ENCODE results near the gene ZDHHC21.

ZDHHC21 gene

DNA sequence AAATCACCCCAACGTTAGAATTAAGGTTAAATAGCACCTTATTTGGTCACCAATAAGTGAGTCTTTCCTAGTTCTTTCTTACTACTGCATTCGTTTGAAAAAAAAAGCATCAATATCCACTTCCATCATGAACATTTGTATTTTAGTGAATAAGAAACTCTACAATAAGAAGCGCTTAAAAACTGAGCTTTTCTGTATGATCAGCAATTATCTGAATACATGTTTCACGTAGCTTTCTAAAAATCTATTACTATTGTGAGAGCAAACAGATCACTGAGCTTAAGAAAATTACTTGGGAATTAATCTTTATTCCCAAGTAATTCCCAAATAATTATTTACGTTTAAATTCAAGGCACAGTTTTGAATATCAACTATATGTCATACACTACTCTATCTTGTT lies 32.5 kb downstream of the ZDHHC21 start:
- H3K4me3 ChIP-seq (ENCODE audit: low read depth, low read length) = no peak overlapping the region
- no peak for TF ChIP-seq CTCF (IDR thresholded peaks at IDR 0.05; ENCODE audit: low read depth, low read length)

- TF ChIP-seq CTCF (IDR thresholded peaks at IDR 0.05; ENCODE audit: low read depth, low read length) = no peak
- H3K4me3 ChIP-seq (ENCODE audit: low read depth, low read length) = no peak overlapping the region
Observed at GRCh38 chr9:14654932-14655331, 38.3 kb downstream of the ZDHHC21 start.

GRCh38 chr9:14653511-14653910 lies 39.7 kb downstream of the ZDHHC21 start:
- no peak for TF ChIP-seq CTCF (IDR thresholded peaks at IDR 0.05; ENCODE audit: low read depth, low read length)
- no peak overlapping the region for H3K4me3 ChIP-seq (ENCODE audit: low read depth, low read length)

- no peak overlapping the region for H3K4me3 ChIP-seq (ENCODE audit: low read depth, low read length)
- TF ChIP-seq CTCF (IDR thresholded peaks at IDR 0.05; ENCODE audit: low read depth, low read length) = peak; percentile 34; the same call in 1 of the 2 replicates
Observed at GRCh38 chr9:14652729-14653377, 40.4 kb downstream of the ZDHHC21 start.

GRCh38 chr9:14650596-14650995 lies 42.6 kb downstream of the ZDHHC21 start:
- H3K4me3 ChIP-seq (ENCODE audit: low read depth, low read length) = no peak overlapping the region
- no peak for TF ChIP-seq CTCF (IDR thresholded peaks at IDR 0.05; ENCODE audit: low read depth, low read length)

DNA sequence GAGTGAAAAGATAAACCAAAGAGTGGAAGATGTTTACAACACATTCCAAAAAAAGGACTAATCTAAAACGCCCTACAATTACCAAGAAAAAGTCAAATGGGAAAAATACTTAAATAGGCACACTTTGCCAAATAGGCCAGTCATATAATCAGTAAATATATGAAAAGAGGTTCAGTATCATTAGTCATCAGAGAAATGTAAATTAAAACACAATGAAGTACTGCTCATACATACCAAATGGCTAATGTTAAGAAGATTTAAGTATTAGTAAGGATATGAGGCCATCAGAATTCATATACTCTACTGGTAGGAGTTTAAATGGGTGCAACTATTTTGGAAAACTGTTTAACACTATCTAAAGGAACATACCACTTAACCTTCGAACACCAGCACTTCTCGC lies 47.6 kb downstream of the ZDHHC21 start:
- H3K4me3 ChIP-seq (ENCODE audit: low read depth, low read length) = no peak overlapping the region
- no peak for TF ChIP-seq CTCF (IDR thresholded peaks at IDR 0.05; ENCODE audit: low read depth, low read length)

DNA sequence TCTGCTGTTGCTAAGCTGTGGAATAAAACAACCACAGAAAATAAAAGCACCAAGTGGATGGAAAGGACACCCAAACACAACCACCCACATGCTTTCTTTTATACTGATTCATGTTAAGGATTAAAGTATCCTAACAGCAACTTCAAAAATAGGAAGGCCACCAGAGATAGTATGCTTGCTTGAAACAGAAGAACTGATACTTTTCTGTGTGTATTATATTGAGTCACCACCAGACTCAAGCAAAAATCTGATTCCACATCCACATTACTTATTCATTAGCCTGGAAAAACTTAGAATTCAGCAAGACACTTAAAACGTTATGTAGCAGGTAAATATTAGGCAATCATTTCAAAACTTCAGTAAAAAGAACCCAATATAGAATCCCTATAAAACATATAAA lies 52.3 kb downstream of the ZDHHC21 start:
- H3K4me3 ChIP-seq (ENCODE audit: low read depth, low read length) = no peak overlapping the region
- TF ChIP-seq CTCF (IDR thresholded peaks at IDR 0.05; ENCODE audit: low read depth, low read length) = no peak
